Tibial nerve (tissue), 4 donors: ENCODE results near the gene BLTP1. TPM values are rescaled to one million over a fixed set of nuclear protein-coding genes. Genes with fewer than 3 reads are reported as not detected.

ENCODE experiments used
- DNase-seq, 2 donors: peaks; one replicate each; pipeline ENCODE4 v3.0.0-alpha.2; 2019; ENCODE audit warnings: low spot score in 2 of 2
- H3K27ac ChIP-seq, 4 donors: fragments of 200-600 bp; sonication (generic) in 3 of 4; one replicate each; pipeline ENCODE4 v1.5.1; 2017 to 2019; ENCODE audit warnings: mild to moderate bottlenecking in 1 of 4
- H3K27me3 ChIP-seq, 2 donors: fragments of 200-600 bp; sonication (generic) in 1 of 2; one replicate each; pipeline versions ENCODE4 v1.5.1 to v1.6.0; 2017 to 2019
- H3K36me3 ChIP-seq, 3 donors: fragments of 200-600 bp; sonication (generic); one replicate each; pipeline ENCODE4 v1.5.1; 2018 to 2019
- H3K4me1 ChIP-seq, 4 donors: fragments of 200-600 bp; sonication (generic) in 3 of 4; one replicate each; pipeline ENCODE4 v1.5.1; 2017 to 2019
- H3K4me3 ChIP-seq, 4 donors: fragments of 200-600 bp; sonication (generic) in 3 of 4; one replicate each; pipeline ENCODE4 v1.5.1; 2017 to 2019; ENCODE audit warnings: mild to moderate bottlenecking in 1 of 4, moderate library complexity in 1 of 4
- H3K9me3 ChIP-seq, 4 donors: fragments of 200-600 bp; sonication (generic) in 3 of 4; one replicate each; pipeline ENCODE4 v1.5.1; 2017 to 2019
- EP300 ChIP-seq, 2 donors: sonication (generic); formaldehyde crosslinking; IDR thresholded peaks; one replicate each; pipeline ENCODE4 v1.6.1; 2017; ENCODE audit warnings: antibody characterized with exemption in 2 of 2, mild to moderate bottlenecking in 1 of 2
- POLR2A ChIP-seq, 2 donors: fragments of 450-650 bp; IDR thresholded peaks; one replicate each; pipeline ENCODE4 v1.6.1; 2017; ENCODE audit warnings: antibody characterized with exemption in 2 of 2, mild to moderate bottlenecking in 2 of 2, moderate library complexity in 2 of 2
- WGBS, 2 donors: methylation state at CpG; one replicate each; pipeline ENCODE4 v1.1.5; 2018; 5-methylcytosine and 5-hydroxymethylcytosine counted together
- total RNA-seq, 4 donors: library from RNA; depleted of rRNA; stranded (reverse); fragments of >200 nt; gene quantifications; one replicate each; pipeline ENCODE4 v1.1.0, GENCODE V29; 2016
- TF ChIP-seq, protein P1 (sequence below), 5 experiments: fragments of 200-600 bp in 3 of 5; fragments of 450-650 bp in 2 of 5; sonication (generic) in 3 of 5; IDR thresholded peaks; one replicate each; pipeline ENCODE4 v1.5.1; 2016 to 2019; ENCODE audit warnings: antibody characterized with exemption in 5 of 5, mild to moderate bottlenecking in 3 of 5, moderate library complexity in 2 of 5

The BLTP1 gene
- total RNA-seq, 4 donors from 2014 or later, result 111 to 148 (median 141) TPM

DNA sequence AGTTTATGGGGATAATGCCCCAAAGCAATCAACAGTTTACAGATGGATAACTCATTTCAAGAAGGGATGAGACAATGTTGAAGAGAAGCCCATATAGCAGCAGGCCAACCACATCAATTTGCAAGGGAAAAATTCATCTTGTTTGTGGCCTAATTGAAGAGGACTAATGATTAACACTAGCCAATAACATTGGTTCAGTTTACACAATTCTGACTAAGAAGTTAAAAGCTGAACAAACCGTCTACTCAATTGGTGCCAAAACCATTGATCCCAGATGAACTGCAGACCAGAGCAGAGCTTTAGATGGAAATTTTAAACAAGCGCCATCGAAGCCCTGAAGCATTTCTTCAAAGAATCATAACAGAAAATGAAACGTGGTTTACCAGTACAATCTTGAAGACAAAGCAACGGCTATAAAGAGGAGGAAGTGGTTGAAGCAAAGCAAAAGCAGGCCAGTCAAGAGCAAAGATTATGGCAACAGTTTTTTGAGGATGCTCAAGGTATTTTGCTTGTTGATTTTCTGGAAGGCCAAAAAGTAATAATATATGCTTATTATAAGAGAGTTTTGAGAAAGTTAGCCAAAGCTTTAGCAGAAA is 20.5 kb upstream of the BLTP1 start:
- Histone ChIP-seq H3K9me3 (no peaks in the 10 kb centered on the region), H3K4me3 (no peak overlapping the region), H3K27ac (no peak overlapping the region), H3K4me1 (no peaks in the 10 kb centered on the region), H3K36me3 (no peaks in the 10 kb centered on the region), H3K27me3 (no peaks in the 10 kb centered on the region)
- 68 to 79% methylated on average over 5 of the region's 5 CpGs for WGBS, 2 donors
- DNase-seq, result no peak
- TF ChIP-seq EP300 (IDR thresholded peaks at IDR 0.05), result no peak
- TF ChIP-seq, protein P1, sequence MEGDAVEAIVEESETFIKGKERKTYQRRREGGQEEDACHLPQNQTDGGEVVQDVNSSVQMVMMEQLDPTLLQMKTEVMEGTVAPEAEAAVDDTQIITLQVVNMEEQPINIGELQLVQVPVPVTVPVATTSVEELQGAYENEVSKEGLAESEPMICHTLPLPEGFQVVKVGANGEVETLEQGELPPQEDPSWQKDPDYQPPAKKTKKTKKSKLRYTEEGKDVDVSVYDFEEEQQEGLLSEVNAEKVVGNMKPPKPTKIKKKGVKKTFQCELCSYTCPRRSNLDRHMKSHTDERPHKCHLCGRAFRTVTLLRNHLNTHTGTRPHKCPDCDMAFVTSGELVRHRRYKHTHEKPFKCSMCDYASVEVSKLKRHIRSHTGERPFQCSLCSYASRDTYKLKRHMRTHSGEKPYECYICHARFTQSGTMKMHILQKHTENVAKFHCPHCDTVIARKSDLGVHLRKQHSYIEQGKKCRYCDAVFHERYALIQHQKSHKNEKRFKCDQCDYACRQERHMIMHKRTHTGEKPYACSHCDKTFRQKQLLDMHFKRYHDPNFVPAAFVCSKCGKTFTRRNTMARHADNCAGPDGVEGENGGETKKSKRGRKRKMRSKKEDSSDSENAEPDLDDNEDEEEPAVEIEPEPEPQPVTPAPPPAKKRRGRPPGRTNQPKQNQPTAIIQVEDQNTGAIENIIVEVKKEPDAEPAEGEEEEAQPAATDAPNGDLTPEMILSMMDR (IDR thresholded peaks at IDR 0.05), result no peak
- TF ChIP-seq POLR2A (IDR thresholded peaks at IDR 0.05), result no peak

DNA sequence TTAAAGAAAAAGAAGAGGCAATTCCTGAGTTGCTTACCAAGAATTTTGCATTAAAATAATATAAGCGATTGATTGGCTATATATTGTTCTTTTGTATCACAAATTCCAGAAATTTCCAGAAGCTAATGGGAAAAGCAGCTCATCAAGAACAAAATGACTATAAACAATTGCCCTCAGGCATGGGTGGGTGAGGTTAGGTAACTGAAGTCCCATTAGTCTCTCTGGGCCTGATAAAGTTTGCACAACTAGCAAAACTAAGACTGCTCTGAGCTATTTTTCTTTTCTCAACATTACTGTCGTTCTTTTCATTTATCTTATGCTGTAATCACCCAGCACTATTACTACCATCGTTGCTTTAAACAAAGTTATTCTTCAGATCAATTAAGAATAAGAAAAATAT is 19.2 kb upstream of the BLTP1 start:
- H3K36me3 ChIP-seq, result no peaks in the 10 kb centered on the region
- TF ChIP-seq POLR2A (IDR thresholded peaks at IDR 0.05) (no peak), EP300 (IDR thresholded peaks at IDR 0.05) (no peak)
- TF ChIP-seq, protein P1 (IDR thresholded peaks at IDR 0.05), result no peak
- H3K9me3 ChIP-seq, result no peaks in the 10 kb centered on the region
- no peaks in the 10 kb centered on the region for H3K4me1 ChIP-seq
- DNase-seq, result no peak
- 79 to 88% methylated on average over 3 of the region's 3 CpGs for WGBS, 2 donors
- no peaks in the 10 kb centered on the region for H3K27me3 ChIP-seq
- H3K27ac ChIP-seq, result no peak overlapping the region
- no peak overlapping the region for H3K4me3 ChIP-seq

DNA sequence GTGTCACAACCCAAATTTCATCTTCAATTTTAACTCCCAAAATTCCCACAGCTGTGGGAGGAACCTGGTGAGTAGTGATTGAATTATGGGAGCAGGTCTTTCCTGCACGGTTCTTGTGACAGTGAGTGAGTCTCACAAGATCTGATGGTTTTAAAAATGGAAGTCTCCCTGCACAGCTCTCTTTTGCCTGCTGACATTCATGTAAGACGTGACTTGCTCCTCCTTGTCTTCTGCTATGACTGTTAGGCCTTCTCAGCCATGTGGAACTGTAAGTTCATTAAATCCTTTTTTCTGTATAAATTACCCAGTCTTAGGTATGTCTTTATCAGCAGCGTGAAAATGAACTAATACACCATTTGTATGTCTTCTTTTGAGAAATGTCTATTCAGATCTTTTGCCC is 13.0 kb upstream of the BLTP1 start:
- Histone ChIP-seq H3K27me3 (no peaks in the 10 kb centered on the region), H3K4me3 (no peak overlapping the region), H3K36me3 (no peaks in the 10 kb centered on the region), H3K27ac (no peak overlapping the region), H3K4me1 (no peaks in the 10 kb centered on the region), H3K9me3 (no peaks in the 10 kb centered on the region)
- WGBS, 2 donors, result 83 to 93% methylated on average over 3 of the region's 3 CpGs
- TF ChIP-seq EP300 (IDR thresholded peaks at IDR 0.05) (no peak), POLR2A (IDR thresholded peaks at IDR 0.05) (no peak)
- TF ChIP-seq, protein P1 (IDR thresholded peaks at IDR 0.05), result no peak
- no peak for DNase-seq

DNA sequence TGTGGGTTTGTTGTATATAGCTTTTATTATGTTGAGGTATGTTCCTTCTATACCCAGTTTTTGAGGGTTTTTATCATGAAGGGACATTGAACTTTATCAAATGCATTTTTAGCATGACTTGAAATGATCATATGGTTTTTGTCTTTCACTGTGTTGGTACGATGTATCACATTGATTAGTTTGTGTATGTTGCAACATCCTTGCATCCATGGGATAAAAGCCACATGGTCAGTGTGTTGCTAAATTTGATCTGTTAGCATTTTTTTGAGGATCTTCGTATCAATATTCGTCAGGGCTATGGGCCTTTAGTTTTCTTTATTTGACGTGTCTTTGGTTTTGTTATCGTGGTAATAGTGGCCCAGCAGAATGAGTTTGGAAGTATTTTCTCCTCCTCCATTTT is 11.3 kb upstream of the BLTP1 start:
- Histone ChIP-seq H3K27ac (no peak overlapping the region), H3K27me3 (no peaks in the 10 kb centered on the region), H3K9me3 (no peaks in the 10 kb centered on the region), H3K4me1 (no peaks in the 10 kb centered on the region), H3K36me3 (no peaks in the 10 kb centered on the region), H3K4me3 (no peak overlapping the region)
- TF ChIP-seq, protein P1 (IDR thresholded peaks at IDR 0.05), result no peak
- TF ChIP-seq POLR2A (IDR thresholded peaks at IDR 0.05) (no peak), EP300 (IDR thresholded peaks at IDR 0.05) (no peak)
- DNase-seq, result no peak
- WGBS, 2 donors, result 92 to 94% methylated on average over 5 of the region's 5 CpGs

DNA sequence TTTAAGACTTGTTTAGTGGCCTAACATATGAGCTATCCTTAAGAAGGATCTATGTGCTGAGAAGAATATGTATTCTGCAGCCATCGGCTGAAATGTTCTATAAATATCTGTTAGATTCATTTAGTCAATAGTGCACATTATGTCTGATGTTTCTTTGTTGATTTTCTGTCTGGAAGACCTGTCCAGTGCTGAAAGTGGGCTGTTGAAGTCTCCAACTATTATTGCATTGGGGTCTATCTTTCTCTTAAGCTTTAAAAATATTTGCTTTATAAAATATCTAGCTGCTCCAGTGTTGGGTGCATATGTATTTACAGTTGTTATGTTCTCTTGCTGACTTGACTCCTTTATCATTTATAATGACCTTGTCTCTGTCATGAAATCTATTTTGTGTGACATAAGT is 9.4 kb upstream of the BLTP1 start:
- Histone ChIP-seq H3K9me3 (no peaks in the 10 kb centered on the region), H3K27me3 (no peaks in the 10 kb centered on the region), H3K4me1 (no peaks in the 10 kb centered on the region), H3K4me3 (no peak overlapping the region), H3K27ac (no peak overlapping the region), H3K36me3 (no peaks in the 10 kb centered on the region)
- no peak for DNase-seq
- TF ChIP-seq, protein P1 (IDR thresholded peaks at IDR 0.05), result no peak
- TF ChIP-seq EP300 (IDR thresholded peaks at IDR 0.05) (no peak), POLR2A (IDR thresholded peaks at IDR 0.05) (no peak)
- WGBS, 2 donors, result 37 to 45% methylated on average over 1 of the region's 1 CpG
